Ovary (tissue), 3 donors: ENCODE results near the gene FIGLA.

Experiments
- EP300 ChIP-seq: sonication (generic); formaldehyde crosslinking; IDR thresholded peaks from one replicate; pipeline ENCODE4 v1.6.1; 2017; ENCODE audit warnings: antibody characterized with exemption
- POLR2A ChIP-seq: fragments of 450-650 bp; IDR thresholded peaks from one replicate; pipeline ENCODE4 v1.6.1; 2017; ENCODE audit warnings: antibody characterized with exemption, mild to moderate bottlenecking, moderate library complexity
- TF ChIP-seq, protein P1 (sequence below), 3 donors: fragments of 450-650 bp in 2 of 3; fragments of 200-600 bp in 1 of 3; IDR thresholded peaks; one replicate each; pipeline versions ENCODE4 v1.5.1 to v1.8.0; 2016 to 2022; ENCODE audit warnings: antibody characterized with exemption in 3 of 3, mild to moderate bottlenecking in 1 of 3
- donor health status: DM: no; HTN: no; CAD: no.

DNA sequence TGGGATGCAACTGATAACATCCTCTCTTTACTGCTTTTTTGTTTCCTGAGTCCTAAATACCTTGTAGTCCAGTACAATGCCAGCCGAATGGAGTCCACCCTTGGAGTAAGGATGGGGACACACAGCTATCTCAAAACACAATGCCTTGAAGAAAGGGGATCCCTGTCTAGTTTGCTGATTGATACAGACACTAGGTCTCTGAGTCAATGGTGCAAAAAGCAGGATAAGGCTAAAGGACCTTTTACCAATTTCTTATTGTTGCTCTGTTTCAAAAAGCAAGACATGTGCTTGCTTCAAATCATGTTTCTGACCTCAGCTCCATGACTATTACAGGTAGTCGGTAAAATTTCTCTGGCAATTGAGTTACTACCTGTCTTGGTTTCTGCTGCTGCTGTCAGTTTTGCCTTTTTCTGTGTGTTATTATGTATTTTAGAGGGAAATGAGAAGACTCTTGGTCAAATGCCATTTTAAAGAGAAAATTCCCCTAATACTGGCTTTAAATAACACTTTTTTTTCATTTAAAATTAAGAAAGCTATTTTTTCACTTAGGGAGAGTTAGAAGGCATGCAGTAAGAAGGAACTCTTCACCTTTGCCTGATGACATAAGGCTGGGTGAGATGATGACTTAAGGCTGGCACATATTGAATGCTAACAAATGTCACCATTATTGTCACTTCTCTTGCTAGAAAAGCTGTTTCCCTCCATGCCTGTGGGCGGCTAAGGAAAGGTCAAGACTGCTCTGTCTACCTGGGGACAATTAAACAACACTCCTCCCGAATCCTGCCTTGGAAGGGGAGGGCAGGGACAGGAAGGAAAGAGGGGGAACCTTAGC lies 4.9 kb upstream of the FIGLA start:
- TF ChIP-seq, protein P1, sequence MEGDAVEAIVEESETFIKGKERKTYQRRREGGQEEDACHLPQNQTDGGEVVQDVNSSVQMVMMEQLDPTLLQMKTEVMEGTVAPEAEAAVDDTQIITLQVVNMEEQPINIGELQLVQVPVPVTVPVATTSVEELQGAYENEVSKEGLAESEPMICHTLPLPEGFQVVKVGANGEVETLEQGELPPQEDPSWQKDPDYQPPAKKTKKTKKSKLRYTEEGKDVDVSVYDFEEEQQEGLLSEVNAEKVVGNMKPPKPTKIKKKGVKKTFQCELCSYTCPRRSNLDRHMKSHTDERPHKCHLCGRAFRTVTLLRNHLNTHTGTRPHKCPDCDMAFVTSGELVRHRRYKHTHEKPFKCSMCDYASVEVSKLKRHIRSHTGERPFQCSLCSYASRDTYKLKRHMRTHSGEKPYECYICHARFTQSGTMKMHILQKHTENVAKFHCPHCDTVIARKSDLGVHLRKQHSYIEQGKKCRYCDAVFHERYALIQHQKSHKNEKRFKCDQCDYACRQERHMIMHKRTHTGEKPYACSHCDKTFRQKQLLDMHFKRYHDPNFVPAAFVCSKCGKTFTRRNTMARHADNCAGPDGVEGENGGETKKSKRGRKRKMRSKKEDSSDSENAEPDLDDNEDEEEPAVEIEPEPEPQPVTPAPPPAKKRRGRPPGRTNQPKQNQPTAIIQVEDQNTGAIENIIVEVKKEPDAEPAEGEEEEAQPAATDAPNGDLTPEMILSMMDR (IDR thresholded peaks at IDR 0.05), result no peak
- TF ChIP-seq POLR2A, result no peak
- TF ChIP-seq EP300, result no peak
